DOHH2 (cell line): ENCODE results near the gene RNPS1.

Experiments
- H3F3A ChIP-seq: fragments of 200-600 bp; sonication (generic), shearing (Covaris generic); 2 replicates; pipeline ENCODE4 v1.6.0; 2016; ENCODE audit warnings: antibody characterized with exemption, mild to moderate bottlenecking; ENCODE audit not compliant: control insufficient read depth, insufficient read depth
- H3K27ac ChIP-seq: fragments of 200-600 bp; sonication (generic); 2 replicates; pipeline ENCODE4 v1.5.1; 2014; ENCODE audit warnings: low read depth, mild to moderate bottlenecking, low read length, moderate library complexity
- H3K27me3 ChIP-seq: fragments of 200-600 bp; sonication (generic); 2 replicates; pipeline ENCODE4 v1.6.1; 2014; ENCODE audit warnings: mild to moderate bottlenecking, low read length, mixed read lengths; ENCODE audit not compliant: control insufficient read depth
- H3K36me3 ChIP-seq: fragments of 200-600 bp; sonication (generic); 2 replicates; pipeline ENCODE4 v1.6.1; 2014; ENCODE audit warnings: mild to moderate bottlenecking, low read length, moderate library complexity, mixed read lengths; ENCODE audit not compliant: control insufficient read depth
- H3K4me1 ChIP-seq: fragments of 200-600 bp; sonication (generic); 2 replicates; pipeline ENCODE4 v1.6.1; 2014; ENCODE audit warnings: mild to moderate bottlenecking, low read length, mixed read lengths; ENCODE audit not compliant: control insufficient read depth
- H3K4me2 ChIP-seq: fragments of 200-600 bp; sonication (generic); 2 replicates; pipeline ENCODE4 v1.6.0; 2014; ENCODE audit warnings: mild to moderate bottlenecking, low read length, moderate library complexity
- H3K4me3 ChIP-seq: fragments of 200-600 bp; sonication (generic); 2 replicates; pipeline ENCODE4 v1.5.1; 2014; ENCODE audit warnings: mild to moderate bottlenecking, low read length, mixed read lengths
- H3K79me2 ChIP-seq: fragments of 200-600 bp; sonication (generic); 2 replicates; pipeline ENCODE4 v1.6.1; 2014; ENCODE audit warnings: mild to moderate bottlenecking, low read length, mixed read lengths; ENCODE audit not compliant: control insufficient read depth
- H3K9me2 ChIP-seq: fragments of 200-600 bp; sonication (generic); replicated peaks from 2 replicates; pipeline ENCODE4 v1.6.1; 2014; ENCODE audit warnings: mild to moderate bottlenecking, low read length, mixed read lengths; ENCODE audit not compliant: control insufficient read depth
- H3K9me3 ChIP-seq: fragments of 200-600 bp; sonication (generic); 2 replicates; pipeline ENCODE4 v1.6.1; 2014; ENCODE audit warnings: antibody characterized with exemption, low read length, mixed read lengths; ENCODE audit not compliant: control insufficient read depth, insufficient read depth
- H4K20me1 ChIP-seq: fragments of 200-600 bp; sonication (generic); 2 replicates; pipeline ENCODE4 v1.6.0; 2014; ENCODE audit warnings: low read depth, mild to moderate bottlenecking, antibody characterized with exemption, low read length, moderate library complexity; ENCODE audit not compliant: control insufficient read depth, insufficient read depth
- CTCF ChIP-seq: fragments of 200-600 bp; sonication (generic); IDR thresholded peaks from one replicate; pipeline ENCODE4 v1.5.1; 2014; ENCODE audit warnings: antibody characterized with exemption, mild to moderate bottlenecking, low read depth, low read length; ENCODE audit not compliant: poor library complexity, severe bottlenecking
- EZH2phosphoT487 ChIP-seq: fragments of 200-600 bp; sonication (generic); IDR thresholded peaks from 2 replicates; pipeline ENCODE4 v1.6.1; 2017; ENCODE audit warnings: borderline replicate concordance, mild to moderate bottlenecking, antibody characterized with exemption, low read length, moderate library complexity, mixed read lengths

RNPS1 gene

GRCh38 chr16:2292221-2292620 is 24.3 kb upstream of the RNPS1 start:
- Histone ChIP-seq H3K4me1 (no peaks in the 10 kb centered on the region), H3K36me3 (no peaks in the 10 kb centered on the region), H4K20me1 (no peaks in the 10 kb centered on the region), H3K27me3 (no peaks in the 10 kb centered on the region), H3K79me2 (no peaks in the 10 kb centered on the region), H3K9me2 (no peaks in the 10 kb centered on the region), H3K27ac (no peak overlapping the region), H3F3A (no peaks in the 10 kb centered on the region), H3K4me3 (no peak overlapping the region), H3K4me2 (no peak overlapping the region), H3K9me3 (no peaks in the 10 kb centered on the region)
- no peak for TF ChIP-seq EZH2phosphoT487
- TF ChIP-seq CTCF, result no peak

GRCh38 chr16:2289282-2289681 is 21.4 kb upstream of the RNPS1 start:
- H3K36me3 ChIP-seq, result no peaks in the 10 kb centered on the region
- H3K27me3 ChIP-seq, result no peaks in the 10 kb centered on the region
- H3K79me2 ChIP-seq, result no peaks in the 10 kb centered on the region
- no peak overlapping the region for H3K27ac ChIP-seq
- H3K9me2 ChIP-seq, result no peaks in the 10 kb centered on the region
- H3K4me2 ChIP-seq, result no peak overlapping the region
- no peaks in the 10 kb centered on the region for H3K9me3 ChIP-seq
- no peak overlapping the region for H3K4me3 ChIP-seq
- H3K4me1 ChIP-seq, result no peaks in the 10 kb centered on the region
- no peaks in the 10 kb centered on the region for H3F3A ChIP-seq
- no peaks in the 10 kb centered on the region for H4K20me1 ChIP-seq
- TF ChIP-seq CTCF (no peak), EZH2phosphoT487 (no peak)

GRCh38 chr16:2288726-2289125 is 20.8 kb upstream of the RNPS1 start:
- Histone ChIP-seq H3K9me3 (no peaks in the 10 kb centered on the region), H3F3A (no peaks in the 10 kb centered on the region), H4K20me1 (no peaks in the 10 kb centered on the region), H3K27ac (no peak overlapping the region), H3K27me3 (no peaks in the 10 kb centered on the region), H3K4me1 (no peaks in the 10 kb centered on the region), H3K4me2 (no peak overlapping the region), H3K36me3 (no peaks in the 10 kb centered on the region), H3K4me3 (no peak overlapping the region), H3K79me2 (no peaks in the 10 kb centered on the region), H3K9me2 (no peaks in the 10 kb centered on the region)
- no peak for TF ChIP-seq EZH2phosphoT487

GRCh38 chr16:2287916-2288547 is 20.1 kb upstream of the RNPS1 start:
- Histone ChIP-seq H3K36me3 (no peaks in the 10 kb centered on the region), H3K79me2 (no peaks in the 10 kb centered on the region), H3K4me2 (no peak overlapping the region), H3K4me3 (no peak overlapping the region), H3K9me2 (no peaks in the 10 kb centered on the region), H3K27ac (no peak overlapping the region), H3K4me1 (no peaks in the 10 kb centered on the region), H3K9me3 (no peaks in the 10 kb centered on the region), H4K20me1 (no peaks in the 10 kb centered on the region), H3F3A (no peaks in the 10 kb centered on the region), H3K27me3 (no peaks in the 10 kb centered on the region)
- TF ChIP-seq EZH2phosphoT487 (no peak), CTCF (no peak)
